Endothelial cell of umbilical vein (primary cell): Measurements from ENCODE around the gene DBX1. TPM values are rescaled to one million over a fixed set of nuclear protein-coding genes. Genes with fewer than 3 reads are reported as not detected.

Experiments used
- BruUV-seq: library from RNA; stranded (reverse); fragments of 400-500 nt; replicated peaks from 2 replicates; lab custom pipeline; 2021; lab: Mats Ljungman, UMichigan
- CTCF ChIA-PET: fragments of 300-600, 350-600 bp; sonication (Branson Sonifier 250); formaldehyde crosslinking; loops from one replicate; lab custom pipeline; 2021; ENCODE audit warnings: antibody characterized with exemption, inconsistent platforms; lab: Charles Lee
- POLR2A ChIA-PET: fragments of 300-600, 350-600 bp; sonication (Branson Sonifier 250); formaldehyde crosslinking; loops from one replicate; lab custom pipeline; 2021; ENCODE audit warnings: antibody characterized with exemption, inconsistent platforms; lab: Charles Lee
- DNase-seq: peaks from one replicate; pipeline ENCODE4 v3.0.0-alpha.2; 2011; ENCODE audit warnings: low read depth, low spot score
- FAIRE-seq: peaks from 2 replicates; lab custom pipeline; 2011; peaks lifted over from hg19 to GRCh38; lab: Jason Lieb, UNC
- H2AFZ ChIP-seq: 2 replicates; pipeline ENCODE4 v1.6.0; 2012; ENCODE audit warnings: low read depth, low read length, control low read depth, inconsistent platforms
- H3K27ac ChIP-seq: 2 replicates; pipeline ENCODE4 v1.5.1; 2011; ENCODE audit warnings: low read depth, mild to moderate bottlenecking, control low read depth, low read length, moderate library complexity; ENCODE audit not compliant: insufficient read depth
- H3K27me3 ChIP-seq, 2 experiments: 2 replicates each; pipeline versions ENCODE4 v1.6.0 to v1.6.1; 2011; ENCODE audit warnings: low read length in 2 of 2, mixed read lengths in 1 of 2; ENCODE audit not compliant: control insufficient read depth in 2 of 2, insufficient read depth in 2 of 2
- H3K36me3 ChIP-seq, 2 experiments: 2 replicates in 1 of 2; 3 replicates in 1 of 2; pipeline ENCODE4 v1.5.1; 2011; ENCODE audit warnings: low read length in 2 of 2, mild to moderate bottlenecking in 1 of 2, moderate library complexity in 1 of 2; ENCODE audit not compliant: control insufficient read depth in 2 of 2, insufficient read depth in 2 of 2; ENCODE audit errors: extremely low read depth in 1 of 2
- H3K4me1 ChIP-seq: 3 replicates; pipeline ENCODE4 v1.5.1; 2011; ENCODE audit warnings: mild to moderate bottlenecking, low read length; ENCODE audit not compliant: control insufficient read depth, insufficient read depth; ENCODE audit errors: extremely low read depth
- H3K4me2 ChIP-seq: 2 replicates; pipeline ENCODE4 v1.6.1; 2011; ENCODE audit warnings: low read length, control low read depth, mixed read lengths; ENCODE audit not compliant: insufficient read depth
- H3K4me3 ChIP-seq, 3 experiments: fragments of 200-600 bp in 1 of 3; sonication (generic), shearing (Covaris generic) in 1 of 3; replicated peaks in 1 of 3; 2 replicates each; pipeline ENCODE4 v1.5.1; 2011 to 2016; ENCODE audit warnings: control low read depth in 3 of 3, low read length in 3 of 3, mild to moderate bottlenecking in 2 of 3, inconsistent platforms in 1 of 3, low read depth in 1 of 3, moderate library complexity in 1 of 3; ENCODE audit not compliant: insufficient read depth in 1 of 3
- H3K79me2 ChIP-seq: 2 replicates; pipeline ENCODE4 v1.6.0; 2012; ENCODE audit warnings: low read length, inconsistent platforms; ENCODE audit not compliant: control insufficient read depth, insufficient read depth
- H3K9ac ChIP-seq: replicated peaks from 2 replicates; pipeline ENCODE3; 2011; ENCODE audit warnings: low read length, control low read depth; ENCODE audit not compliant: insufficient read depth; ENCODE audit errors: extremely low read depth
- H3K9me1 ChIP-seq: replicated peaks from 3 replicates; pipeline ENCODE4 v1.6.0; 2011; ENCODE audit warnings: mild to moderate bottlenecking, low read length; ENCODE audit not compliant: control insufficient read depth, insufficient read depth; ENCODE audit errors: extremely low read depth
- H3K9me3 ChIP-seq: replicated peaks from 2 replicates; pipeline ENCODE4 v1.5.1; 2012; ENCODE audit warnings: low read length, inconsistent platforms; ENCODE audit not compliant: control insufficient read depth, insufficient read depth
- H4K20me1 ChIP-seq: replicated peaks from 2 replicates; pipeline ENCODE3; 2011; ENCODE audit warnings: mild to moderate bottlenecking, low read length; ENCODE audit not compliant: control insufficient read depth, insufficient read depth; ENCODE audit errors: extremely low read depth
- EZH2 ChIP-seq: IDR thresholded peaks from 2 replicates; pipeline ENCODE4 v1.6.1; 2012; ENCODE audit warnings: borderline replicate concordance, low read depth, mild to moderate bottlenecking, moderate library complexity, low read length, inconsistent platforms; ENCODE audit not compliant: severe bottlenecking
- GATA2 ChIP-seq: IDR thresholded peaks from 2 replicates; pipeline ENCODE4 v1.7.0; 2011; ENCODE audit warnings: low read depth, mild to moderate bottlenecking, moderate library complexity, mixed read lengths, low read length; ENCODE audit not compliant: insufficient read length, insufficient read depth
- JUN ChIP-seq: IDR thresholded peaks from 2 replicates; pipeline ENCODE4 v1.6.1; 2011; ENCODE audit warnings: borderline replicate concordance, low read depth; ENCODE audit not compliant: insufficient read length, insufficient read depth
- POLR2AphosphoS5 ChIP-seq: IDR thresholded peaks from 2 replicates; pipeline ENCODE4 v1.6.1; 2012; ENCODE audit warnings: low read depth, mild to moderate bottlenecking, control low read depth, low read length, moderate library complexity; ENCODE audit not compliant: insufficient read depth
- dilution Hi-C: fragments of 300-500 bp; cut with MboI; formaldehyde crosslinking; loops from one replicate; pipeline ENCODE4 v1.15.0; 2019; ENCODE audit warnings: low sequenced_read_pairs; ENCODE audit not compliant: extremely low pct_ligation_motif_present
- intact Hi-C: fragments of 100-400 bp; cut with micrococcal nuclease; formaldehyde crosslinking; loops from one replicate; pipeline ENCODE4 v1.10.0; 2022
- polyA plus RNA-seq, 4 experiments: library from polyadenylated mRNA; depleted of rRNA in 3 of 4; stranded (reverse) in 3 of 4; unstranded in 1 of 4; fragments of >200 nt; gene quantifications; 2 replicates each; pipeline versions ENCODE4 v1.2.1 to v1.2.3, GENCODE V29; 2011 to 2012; ENCODE audit warnings: missing spikeins in 1 of 4
- total RNA-seq: library from RNA; stranded (reverse); gene quantifications from 2 replicates; pipeline ENCODE4 v1.2.3, GENCODE V29; 2021
- TF ChIP-seq, protein P1 (sequence below), 2 donors: IDR thresholded peaks; 1 replicate in 1 of 2; 2 replicates in 1 of 2; pipeline ENCODE4 v1.5.1; 2011; ENCODE audit warnings: low read length in 2 of 2, mild to moderate bottlenecking in 2 of 2, moderate library complexity in 2 of 2, control low read depth in 1 of 2, inconsistent platforms in 1 of 2, low read depth in 1 of 2; ENCODE audit not compliant: insufficient read depth in 1 of 2; ENCODE audit errors: extremely low read depth in 1 of 2

The DBX1 gene
- total and polyA plus RNA-seq, 2 donors (not counting 3 experiments of a cell fraction or from before 2014, with no cell fraction given): not detected

DNA sequence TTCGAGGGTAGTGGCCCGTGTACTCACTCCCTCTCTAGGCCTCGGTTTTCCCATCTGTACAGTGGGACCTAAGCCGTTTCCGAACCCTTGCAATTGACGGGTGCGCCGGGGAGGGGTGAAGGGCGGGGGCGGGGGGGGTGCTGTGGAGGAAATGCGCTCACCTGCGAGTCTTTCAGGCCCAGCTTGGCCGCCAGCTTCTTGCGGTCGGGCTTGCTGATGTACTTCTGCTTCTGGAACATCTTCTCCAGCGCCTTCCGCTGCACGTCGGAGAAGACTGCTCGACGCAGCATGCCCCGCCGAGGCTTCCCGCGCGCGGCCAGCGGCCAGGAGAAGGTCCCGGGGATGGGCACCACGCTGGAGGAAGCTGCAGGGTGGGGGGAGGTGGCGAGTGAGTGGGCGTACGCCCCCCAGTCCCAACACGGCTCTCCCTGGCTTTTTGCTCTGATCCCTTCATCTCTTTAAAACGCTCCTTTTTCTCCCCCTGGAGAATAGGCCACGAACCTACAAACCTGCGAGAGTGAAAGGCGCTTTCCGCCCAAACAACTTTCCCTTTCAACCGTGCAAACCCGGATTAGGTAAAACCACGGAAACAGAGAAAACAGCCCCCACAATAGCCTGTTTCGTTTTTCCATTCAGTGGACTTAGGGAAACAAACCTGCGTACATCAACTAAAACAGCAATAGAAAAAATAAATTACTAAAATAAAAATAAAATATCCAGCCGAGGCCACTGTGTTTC, 3.2 kb downstream of the DBX1 start:
- Histone ChIP-seq H3K9ac (no peak overlapping the region), H3K36me3 (no peaks in the 10 kb centered on the region), H3K4me2 (no peak overlapping the region), H3K9me3 (no peaks in the 10 kb centered on the region), H3K9me1 (no peaks in the 10 kb centered on the region), H3K27me3 (peaks cover 74 to 87% of the 10 kb centered on the region in 2 experiments), H3K27ac (no peak overlapping the region), H3K79me2 (no peaks in the 10 kb centered on the region), H3K4me1 (no peaks in the 10 kb centered on the region), H3K4me3 (no peak overlapping the region), H2AFZ (no peak overlapping the region), H4K20me1 (no peaks in the 10 kb centered on the region)
- DNase-seq (no peak), FAIRE-seq (no peak)
- intact Hi-C loops: no loop called here
- ChIA-PET POLR2A (no interaction called here), CTCF (no interaction called here)
- TF ChIP-seq EZH2 (peak; percentile 90), POLR2AphosphoS5 (no peak), JUN (no peak), GATA2 (no peak)
- TF ChIP-seq, protein P1, sequence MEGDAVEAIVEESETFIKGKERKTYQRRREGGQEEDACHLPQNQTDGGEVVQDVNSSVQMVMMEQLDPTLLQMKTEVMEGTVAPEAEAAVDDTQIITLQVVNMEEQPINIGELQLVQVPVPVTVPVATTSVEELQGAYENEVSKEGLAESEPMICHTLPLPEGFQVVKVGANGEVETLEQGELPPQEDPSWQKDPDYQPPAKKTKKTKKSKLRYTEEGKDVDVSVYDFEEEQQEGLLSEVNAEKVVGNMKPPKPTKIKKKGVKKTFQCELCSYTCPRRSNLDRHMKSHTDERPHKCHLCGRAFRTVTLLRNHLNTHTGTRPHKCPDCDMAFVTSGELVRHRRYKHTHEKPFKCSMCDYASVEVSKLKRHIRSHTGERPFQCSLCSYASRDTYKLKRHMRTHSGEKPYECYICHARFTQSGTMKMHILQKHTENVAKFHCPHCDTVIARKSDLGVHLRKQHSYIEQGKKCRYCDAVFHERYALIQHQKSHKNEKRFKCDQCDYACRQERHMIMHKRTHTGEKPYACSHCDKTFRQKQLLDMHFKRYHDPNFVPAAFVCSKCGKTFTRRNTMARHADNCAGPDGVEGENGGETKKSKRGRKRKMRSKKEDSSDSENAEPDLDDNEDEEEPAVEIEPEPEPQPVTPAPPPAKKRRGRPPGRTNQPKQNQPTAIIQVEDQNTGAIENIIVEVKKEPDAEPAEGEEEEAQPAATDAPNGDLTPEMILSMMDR (IDR thresholded peaks at IDR 0.05; ENCODE audit: extremely low read depth in 1 of 2, insufficient read depth in 1 of 2, low read depth in 1 of 2, low read length in 2 of 2): no peak
- dilution Hi-C loops: no loop called here
- BruUV-seq: no TSS peak
